HT1080 (cell line): ENCODE data around the gene SAA1. TPM values are rescaled to one million over a fixed set of nuclear protein-coding genes. Genes with fewer than 3 reads are reported as not detected.

Source experiments
- DNase-seq: peaks from one replicate; pipeline ENCODE4 v3.0.0-alpha.2; 2015; ENCODE audit warnings: low read depth
- small RNA-seq: library from RNA; depleted of rRNA; stranded (forward); fragments of <200 nt; gene quantifications from one replicate; pipeline ENCODE3, GENCODE V24; 2014
- total RNA-seq: library from RNA; depleted of rRNA; stranded (reverse); fragments of >200 nt; shearing (Covaris generic); gene quantifications from 2 replicates; pipeline ENCODE4 v1.2.3, GENCODE V29; 2014; rRNA removed

Gene SAA1
- total RNA-seq, 1 experiment from 2014 or later: 0.69 TPM

GRCh38 chr11:18308242-18308641, 42.2 kb downstream of the SAA1 start:
- DNase-seq: no peak

DNA sequence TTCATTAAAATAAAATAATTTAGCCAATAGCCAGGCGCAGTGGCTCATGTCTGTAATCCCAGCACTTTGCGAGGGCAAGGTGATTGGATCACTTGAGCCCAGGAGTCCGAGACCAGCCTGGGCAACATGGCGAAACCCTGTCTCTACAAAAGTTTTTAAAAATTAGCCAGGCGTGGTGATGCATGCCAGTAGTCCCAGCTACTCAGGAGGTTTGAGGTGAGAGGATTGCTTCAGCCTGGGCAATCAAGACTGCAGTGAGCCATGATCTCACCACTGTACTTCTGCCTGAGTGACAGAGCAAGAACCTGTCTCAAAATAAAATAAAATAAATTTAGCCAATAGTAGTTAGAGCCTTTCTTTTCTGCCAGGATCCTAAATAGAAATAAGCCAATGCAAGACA, 43.6 kb downstream of the SAA1 start:
- no peak for DNase-seq

DNA sequence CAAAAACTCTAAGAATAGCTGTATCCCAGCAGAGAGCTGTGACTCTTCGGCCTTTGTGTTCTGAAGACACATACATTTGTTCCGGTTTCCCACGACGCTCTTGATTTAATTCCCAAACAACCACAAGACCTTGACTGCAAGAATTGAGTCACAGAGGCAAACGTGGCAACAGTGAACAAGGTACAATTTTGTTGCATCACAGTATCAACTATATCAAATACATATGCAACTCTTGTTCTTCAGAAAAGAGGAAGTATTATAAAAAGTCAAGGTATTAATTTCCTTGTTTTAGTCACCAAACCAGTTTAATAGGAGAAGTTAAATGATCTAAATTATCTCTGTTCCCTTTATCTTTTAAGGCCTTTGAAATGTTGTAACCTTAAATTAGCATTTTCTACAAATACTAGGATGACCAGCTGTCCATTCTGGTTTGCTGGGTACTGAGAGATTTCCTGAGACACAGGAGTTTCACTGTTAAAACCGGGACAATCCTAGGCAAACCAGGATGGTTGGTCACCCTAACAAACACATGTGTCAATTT, 44.8 kb downstream of the SAA1 start:
- no peak for DNase-seq

GRCh38 chr11:18312012-18312411, 45.9 kb downstream of the SAA1 start:
- no peak for DNase-seq

GRCh38 chr11:18312663-18313420, 46.8 kb downstream of the SAA1 start:
- no peak for DNase-seq

- DNase-seq: peak; percentile 53
These were observed 48.1 kb downstream of the SAA1 start for GRCh38 chr11:18313965-18314763.

DNA sequence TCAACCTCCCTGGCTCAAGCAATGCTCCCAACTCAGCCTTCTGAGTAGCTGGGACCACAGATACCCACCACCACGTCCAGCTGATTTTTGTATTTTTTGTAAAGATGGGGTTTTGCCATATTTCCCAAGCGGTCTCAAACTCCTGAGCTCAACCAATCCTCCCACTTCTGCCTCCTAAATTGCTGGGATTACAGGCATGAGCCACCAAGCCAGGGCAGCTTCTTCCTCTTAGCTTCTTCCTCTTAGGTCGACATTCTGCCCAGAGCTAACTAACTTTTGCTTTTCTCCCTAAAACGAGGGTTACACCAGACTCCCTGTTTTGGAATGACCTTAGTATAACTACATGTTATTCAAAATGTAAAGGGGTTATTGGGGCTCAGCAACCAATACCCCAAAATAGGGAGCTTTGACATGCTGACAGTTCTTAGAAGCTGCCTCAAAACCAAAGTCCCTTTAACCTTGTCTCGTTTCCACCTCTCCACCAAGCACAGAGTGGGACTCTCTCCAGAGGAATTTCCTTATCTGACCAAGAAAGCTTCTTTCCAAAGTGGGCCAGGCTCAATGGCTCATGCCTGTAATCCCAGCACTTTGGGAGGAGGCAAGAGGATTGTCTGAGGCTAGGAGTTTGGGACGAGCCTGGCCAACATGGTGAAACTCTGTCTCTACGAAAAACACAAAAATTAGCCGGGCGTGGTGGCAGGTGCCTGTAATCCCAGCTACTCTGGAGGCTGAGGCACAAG, 48.9 kb downstream of the SAA1 start:
- no peak for DNase-seq

GRCh38 chr11:18315893-18316292, 49.8 kb downstream of the SAA1 start:
- DNase-seq: no peak

GRCh38 chr11:18317551-18317950, 51.5 kb downstream of the SAA1 start:
- no peak for DNase-seq

Small RNA genes within 50 kb of the gene (small RNA-seq; reads per million reads assigned to genes)
- not detected for gene RNA5SP333
- not detected for gene RNA5SP334

Other genes with a start within 250 kb of the SAA1 start
- 0.27 and 0.58 TPM in 2 replicates for gene TPH1, start 220.0 kb upstream of the SAA1 start, total RNA-seq
- gene SAAL1, start 160.2 kb upstream of the SAA1 start, total RNA-seq: 50.1 and 51.5 TPM in 2 replicates
- gene MRGPRX3, start 133.7 kb upstream of the SAA1 start, total RNA-seq: 0.60 and 0.93 TPM in 2 replicates
- gene MRGPRX4, start 93.4 kb upstream of the SAA1 start, total RNA-seq: 2.7 and 3.9 TPM in 2 replicates
- not detected in 2 replicates for gene SAA4, start 29.5 kb upstream of the SAA1 start, total RNA-seq
- 0.29 TPM in 1 of 2 replicates, not detected in the other for gene SAA2, start 17.6 kb upstream of the SAA1 start, total RNA-seq
- 18.6 and 19.2 TPM in 2 replicates for gene HPS5, start 55.9 kb downstream of the SAA1 start, total RNA-seq
- gene GTF2H1, start 56.3 kb downstream of the SAA1 start, total RNA-seq: 70.3 and 85.8 TPM in 2 replicates
- gene LDHA, start 128.3 kb downstream of the SAA1 start, total RNA-seq: 713 and 1,482 TPM in 2 replicates
- gene LDHC, start 146.1 kb downstream of the SAA1 start, total RNA-seq: not detected in 2 replicates
- not detected in 2 replicates for gene LDHAL6A, start 189.6 kb downstream of the SAA1 start, total RNA-seq